GM19025 (cell line): Measurements from ENCODE around the gene INO80.

Experiments used
- ATAC-seq: cut with Tn5 transposase; IDR thresholded peaks from one replicate; pipeline ENCODE4 v1.9.1; 2021; ENCODE audit warnings: mild to moderate bottlenecking, low read depth, moderate library complexity; ENCODE audit not compliant: unreplicated experiment

Gene INO80

GRCh38 chr15:41048397-41048796, 67.7 kb downstream of the INO80 start:
- no peak for ATAC-seq

DNA sequence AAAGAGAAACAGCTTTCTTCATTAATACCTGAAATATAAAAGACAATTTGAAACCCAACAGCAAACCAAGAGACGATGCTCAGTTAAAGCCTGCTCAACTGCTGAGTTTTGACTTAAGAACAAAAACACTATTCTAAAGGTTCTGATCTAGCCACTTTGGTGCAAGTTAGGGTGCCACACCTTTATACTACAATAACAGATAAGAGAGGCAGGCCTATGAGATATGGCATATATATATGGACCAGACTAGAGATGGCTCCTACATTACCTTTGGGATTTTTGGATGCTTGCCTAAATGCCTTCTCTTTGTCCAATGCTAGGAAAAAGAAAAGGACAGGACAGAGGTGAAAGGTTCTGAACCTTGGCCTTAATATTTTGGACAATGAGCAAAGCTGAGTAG, 68.6 kb downstream of the INO80 start:
- ATAC-seq = no peak

DNA sequence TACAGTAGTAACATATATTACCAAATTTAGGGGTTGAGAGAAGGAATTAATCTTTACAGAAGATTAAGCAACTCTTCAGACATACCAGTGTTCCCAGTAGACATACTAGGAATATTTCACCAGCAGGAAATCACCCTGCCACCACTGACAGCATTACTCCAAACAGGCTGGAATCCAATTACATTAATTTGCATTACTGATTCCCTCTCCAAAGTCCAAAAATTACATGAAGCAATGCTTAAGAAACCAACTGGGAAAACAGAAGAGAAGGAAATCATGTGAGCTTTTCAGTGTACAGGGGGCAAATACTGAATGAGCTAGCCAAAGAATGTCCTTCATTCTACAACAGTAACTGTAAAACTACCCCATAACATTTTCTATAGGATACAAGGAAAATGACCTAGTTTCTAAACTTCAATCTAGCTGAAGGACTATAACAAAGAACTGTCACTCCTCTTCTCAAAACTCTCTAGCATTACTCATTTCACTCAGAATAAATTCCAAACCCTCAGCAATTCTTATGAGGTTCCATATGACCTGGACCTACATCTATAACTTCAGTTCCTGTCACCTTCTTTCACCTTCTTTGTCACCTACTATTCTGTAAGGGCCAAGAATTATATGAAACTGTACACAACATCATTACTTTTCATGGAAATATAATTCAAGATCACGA, 72.7 kb downstream of the INO80 start:
- no peak for ATAC-seq

- no peak for ATAC-seq
Measured at GRCh38 chr15:41042851-41043250, 73.2 kb downstream of the INO80 start.

DNA sequence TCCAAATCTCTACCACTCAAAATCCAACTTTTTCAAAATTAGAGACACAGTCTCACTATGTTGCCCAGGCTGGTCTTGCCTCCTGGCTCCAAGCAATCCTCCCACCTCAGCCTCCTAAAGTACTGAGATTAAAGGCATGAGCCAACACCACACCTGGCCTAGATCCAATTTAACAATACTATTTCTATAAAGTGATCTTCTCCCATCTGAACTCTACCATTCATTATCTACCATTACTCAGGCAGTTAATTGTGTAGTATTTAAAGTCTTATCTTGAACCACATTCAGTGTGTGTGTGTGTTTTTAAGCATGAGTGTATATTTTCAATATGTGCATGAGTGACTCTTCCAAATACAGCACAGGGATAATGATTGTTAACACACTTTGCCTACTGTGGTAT, 77.0 kb downstream of the INO80 start:
- no peak for ATAC-seq

DNA sequence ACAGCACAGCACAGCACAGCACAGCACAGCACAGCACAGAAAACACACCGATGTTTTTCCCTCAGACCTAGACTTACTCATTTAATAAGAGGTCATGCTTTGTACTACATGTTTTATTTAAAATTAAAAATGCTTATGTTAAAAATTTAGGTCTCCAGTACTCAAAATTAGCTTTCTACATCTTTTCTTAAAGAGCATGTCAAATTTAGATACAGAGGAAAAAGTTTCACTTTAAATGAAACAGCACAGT, 84.1 kb downstream of the INO80 start:
- no peak for ATAC-seq

DNA sequence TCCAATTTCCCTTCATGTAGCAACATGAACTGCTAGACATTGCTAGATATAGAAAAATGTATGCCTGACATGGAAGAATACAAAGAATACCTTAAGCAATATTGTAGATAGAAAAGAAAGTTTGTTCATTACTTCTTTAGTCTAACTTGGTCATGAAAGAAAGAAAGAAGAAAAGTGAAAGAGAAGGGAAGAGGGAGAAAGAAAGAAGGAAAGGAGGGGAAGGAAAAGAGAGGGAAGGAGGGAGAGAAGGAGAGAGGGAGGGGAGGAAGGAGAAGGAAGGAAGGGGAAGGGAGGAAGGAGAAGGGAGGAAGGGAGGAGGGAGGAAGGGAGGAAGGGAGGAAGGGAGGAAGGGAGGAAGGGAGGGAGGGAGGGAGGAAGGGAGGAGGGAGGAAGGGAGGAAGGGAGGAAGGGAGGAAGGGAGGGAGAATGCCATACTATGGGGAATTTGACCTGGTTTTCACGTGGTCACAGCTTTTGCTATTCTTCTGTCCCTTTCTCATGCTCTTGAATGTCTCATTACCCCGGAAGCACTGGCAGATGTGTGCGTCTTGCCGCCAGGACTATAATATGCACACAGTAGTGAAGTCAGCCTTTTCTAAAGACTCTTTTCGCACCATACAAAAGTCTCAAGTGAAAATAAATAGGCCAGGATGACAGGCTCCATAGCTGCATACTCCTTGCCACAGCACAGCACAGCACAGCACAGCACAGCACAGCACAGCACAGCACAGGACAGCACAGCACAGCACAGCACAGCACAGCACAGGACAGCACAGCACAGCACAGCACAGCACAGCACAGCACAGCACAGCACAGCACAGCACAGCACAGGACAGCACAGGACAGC, 84.6 kb downstream of the INO80 start:
- ATAC-seq = no peak

DNA sequence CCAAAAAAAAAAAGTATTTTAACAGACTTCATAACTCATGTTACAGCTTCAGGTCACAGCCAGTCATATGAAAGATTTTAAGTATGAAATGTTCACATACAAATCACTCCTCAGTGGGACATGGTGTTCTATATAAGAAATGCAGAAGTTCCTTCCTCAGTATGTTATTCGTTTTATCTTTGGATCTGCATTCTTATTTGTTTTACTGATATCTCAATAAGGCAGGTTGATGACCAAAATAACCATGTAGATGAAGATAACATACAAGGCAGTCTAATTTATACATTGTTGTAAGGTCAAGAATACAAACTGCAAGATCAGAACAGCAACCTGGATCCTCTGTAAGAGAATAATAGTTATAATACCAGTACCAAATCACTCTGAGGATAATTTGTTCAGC, 87.2 kb downstream of the INO80 start:
- no peak for ATAC-seq

- no peak for ATAC-seq
Measured at GRCh38 chr15:41025393-41025792, 90.7 kb downstream of the INO80 start.

- no peak for ATAC-seq
Measured at GRCh38 chr15:41024885-41025284, 91.2 kb downstream of the INO80 start.

DNA sequence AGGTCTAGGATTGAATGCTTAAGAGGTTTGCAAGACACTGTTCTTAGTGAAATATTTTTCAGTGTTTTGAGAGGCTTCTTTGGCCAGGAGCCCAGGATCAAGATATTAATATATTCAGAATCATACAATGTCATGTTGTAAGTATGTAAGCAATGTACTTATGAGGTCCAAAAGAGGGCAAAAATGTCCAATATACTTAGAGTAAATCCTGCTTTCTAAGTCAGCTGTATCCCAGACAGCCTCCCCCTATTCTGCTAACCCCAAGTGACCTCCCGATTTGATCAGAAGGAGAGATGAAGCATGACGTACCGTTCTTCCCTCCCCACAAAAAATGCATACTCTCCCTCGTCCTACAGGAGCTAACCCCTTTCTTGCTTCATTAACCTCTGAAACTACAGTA, 91.9 kb downstream of the INO80 start:
- no peak for ATAC-seq

- ATAC-seq = no peak
Measured at GRCh38 chr15:41022487-41023090, 93.5 kb downstream of the INO80 start.

DNA sequence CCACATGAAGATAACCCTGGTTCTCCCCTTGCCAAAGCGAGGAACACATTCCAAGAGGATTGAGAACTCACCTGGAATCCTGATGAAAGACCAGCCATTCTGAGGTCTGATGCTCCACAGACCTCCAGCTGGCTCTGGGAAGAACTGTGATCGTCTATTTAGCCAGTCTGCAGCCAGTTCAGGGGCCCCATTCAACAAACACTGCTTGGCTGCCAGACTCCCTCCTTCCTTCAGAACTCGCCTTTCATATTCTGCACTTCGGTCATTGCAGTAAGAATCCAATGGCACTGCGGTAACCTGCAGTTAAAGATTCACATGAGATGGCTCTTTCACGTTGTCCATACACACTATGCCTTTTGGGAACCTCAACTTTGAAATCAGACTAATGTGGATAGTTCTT, 95.3 kb downstream of the INO80 start:
- no peak for ATAC-seq

DNA sequence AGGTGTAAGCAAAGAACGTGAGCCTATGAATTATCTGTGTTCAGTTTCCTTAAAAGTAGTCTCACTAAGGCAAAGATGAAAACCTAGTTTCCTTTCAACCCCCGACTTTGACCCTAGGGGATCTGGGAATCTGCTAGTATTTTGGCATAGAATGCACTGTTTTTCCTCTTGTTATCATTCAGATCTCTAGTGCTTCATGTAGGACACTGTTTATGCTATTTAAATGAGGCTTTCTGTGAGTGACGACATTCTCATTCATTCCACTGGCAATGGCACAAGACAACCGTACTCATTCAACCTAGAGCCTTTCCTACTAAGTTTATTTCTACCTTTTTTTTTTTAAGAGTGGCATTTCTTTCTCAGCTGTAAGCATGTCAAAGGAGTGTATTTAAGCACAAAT, 95.8 kb downstream of the INO80 start:
- no peak for ATAC-seq

DNA sequence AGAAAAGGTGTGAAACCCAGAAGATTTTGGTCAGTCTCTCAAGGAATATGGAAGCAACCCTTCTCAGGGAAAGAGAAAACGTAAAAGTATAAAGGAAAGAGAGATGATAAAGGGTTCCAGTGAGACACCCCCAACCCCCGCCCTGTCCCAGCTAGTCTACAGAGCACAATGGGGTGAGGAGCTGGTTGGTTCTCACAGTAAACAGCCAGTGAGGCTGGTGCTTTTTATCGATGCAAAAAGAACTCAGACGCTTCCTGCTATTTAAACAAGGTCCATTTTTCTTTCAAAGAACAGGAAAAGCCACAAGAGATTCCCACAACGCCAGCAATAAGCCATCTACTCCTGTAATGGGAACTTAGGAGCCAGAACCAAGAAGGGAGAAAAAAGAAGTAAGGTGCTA, 96.9 kb downstream of the INO80 start:
- ATAC-seq = no peak

DNA sequence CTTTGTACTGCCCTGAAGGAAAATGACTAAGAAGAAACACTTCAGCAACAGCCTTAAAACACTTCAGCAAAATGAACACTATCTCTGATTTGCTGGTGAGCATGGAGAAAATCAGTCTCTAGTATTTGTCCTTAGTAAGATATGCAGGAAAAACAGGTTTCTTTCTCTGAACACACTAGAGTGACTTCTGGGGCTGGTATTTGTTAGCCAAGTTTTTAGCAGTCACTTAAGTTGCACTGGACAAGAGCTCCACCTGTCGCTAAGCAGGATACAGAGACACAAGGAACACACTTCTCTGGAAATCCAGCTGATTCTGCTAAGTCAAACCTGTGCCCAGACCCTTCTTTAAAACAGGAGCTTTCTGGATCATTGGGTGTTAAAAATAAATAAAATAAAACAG, 97.5 kb downstream of the INO80 start:
- ATAC-seq = no peak

DNA sequence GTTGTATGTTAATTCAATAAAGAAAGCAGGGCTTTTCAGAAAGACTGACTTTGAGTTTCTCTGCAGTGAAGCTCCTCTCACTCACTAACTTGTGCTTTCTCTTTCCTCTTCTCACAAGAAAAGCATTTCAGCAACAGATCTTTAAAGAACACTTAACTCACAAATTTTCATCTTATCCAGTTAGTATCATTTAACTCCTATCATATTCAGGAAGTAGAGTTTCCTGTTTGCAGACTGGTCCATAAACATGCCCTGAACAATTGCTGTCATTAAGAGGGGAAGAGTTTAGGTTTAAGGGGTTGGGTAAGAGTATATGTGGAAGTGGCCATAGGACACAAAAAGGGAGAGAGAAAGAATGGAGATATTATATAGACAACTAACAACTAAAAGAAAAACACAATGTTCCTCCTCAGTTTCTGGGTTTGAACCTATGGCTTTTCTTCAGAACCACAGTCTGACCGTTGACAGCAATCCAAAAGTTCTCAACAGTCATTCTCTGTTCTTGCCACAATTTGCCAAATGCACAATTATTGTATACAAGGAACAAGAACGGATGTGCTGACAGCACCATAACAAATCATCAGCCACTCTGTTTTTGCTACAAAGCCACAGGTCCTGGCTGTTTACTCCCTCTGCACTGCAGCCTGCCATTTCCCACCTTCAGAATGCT, 98.9 kb downstream of the INO80 start:
- ATAC-seq = no peak

DNA sequence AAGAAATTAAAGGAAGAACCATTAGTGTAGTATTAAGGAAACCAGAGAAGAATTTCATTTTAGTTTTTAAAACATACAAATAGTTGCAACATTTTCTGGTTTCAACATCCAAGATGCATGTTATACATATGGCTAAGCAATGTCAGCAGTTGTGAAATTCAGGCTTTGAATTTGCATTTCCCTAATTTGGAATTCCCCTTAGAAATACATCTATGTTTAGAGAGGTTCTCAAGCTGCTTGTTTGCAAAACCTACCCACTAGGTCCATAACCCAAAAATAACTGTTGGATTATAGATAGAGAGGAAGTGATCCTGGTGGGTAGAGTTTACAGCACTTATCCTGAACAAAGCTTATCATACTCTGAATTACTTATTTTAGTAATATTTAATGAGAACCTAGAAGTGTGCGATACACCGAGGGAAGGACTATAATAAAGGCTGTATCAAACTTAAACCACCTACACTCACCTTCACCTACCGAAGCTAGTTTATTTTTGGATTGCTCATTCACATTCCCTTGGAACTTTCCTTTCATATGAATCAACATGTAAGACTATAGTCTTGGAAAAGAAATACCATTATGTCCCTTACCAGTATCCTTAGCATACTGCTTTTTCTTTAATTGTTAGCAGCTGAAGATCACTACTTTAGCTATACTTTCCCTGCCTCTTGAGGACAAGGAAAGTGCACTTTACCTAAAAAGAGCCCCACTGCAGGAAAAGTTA, 102.2 kb downstream of the INO80 start:
- peak; percentile 49 for ATAC-seq

DNA sequence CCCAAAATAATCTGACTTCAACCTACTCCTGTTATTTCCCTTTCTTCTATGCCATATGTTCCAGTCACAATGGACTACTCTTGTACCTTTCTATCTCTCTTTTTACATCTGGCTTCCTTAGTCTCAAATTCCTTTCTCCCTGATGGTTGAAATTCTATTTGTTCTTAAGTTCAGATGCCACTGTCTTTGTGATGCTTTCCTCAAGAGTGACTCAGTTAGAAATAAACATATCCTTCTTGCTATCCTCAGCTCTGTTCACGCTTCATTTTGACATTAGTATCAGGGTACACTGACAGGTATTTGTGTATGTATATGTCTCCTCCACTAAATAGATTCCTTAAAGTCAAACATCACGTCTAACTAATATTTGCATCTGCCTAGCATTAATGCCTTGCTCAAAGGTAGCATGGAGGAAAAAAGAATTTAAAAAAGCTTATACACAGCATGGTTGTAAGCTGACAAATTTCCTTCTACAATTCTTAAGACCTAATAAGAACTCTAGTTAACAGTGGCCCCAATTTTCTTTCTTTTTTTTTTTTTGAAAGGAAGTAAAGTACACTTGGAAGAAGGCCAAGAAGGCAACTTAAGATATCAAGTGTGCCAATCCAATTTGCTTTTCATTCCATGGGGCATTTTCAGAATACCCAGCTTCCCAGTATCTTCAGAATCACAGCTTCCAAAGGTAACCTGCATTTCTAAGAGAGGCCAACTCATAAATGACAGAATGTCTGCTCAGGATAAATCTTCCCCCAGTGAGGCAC, 104.8 kb downstream of the INO80 start:
- no peak for ATAC-seq

DNA sequence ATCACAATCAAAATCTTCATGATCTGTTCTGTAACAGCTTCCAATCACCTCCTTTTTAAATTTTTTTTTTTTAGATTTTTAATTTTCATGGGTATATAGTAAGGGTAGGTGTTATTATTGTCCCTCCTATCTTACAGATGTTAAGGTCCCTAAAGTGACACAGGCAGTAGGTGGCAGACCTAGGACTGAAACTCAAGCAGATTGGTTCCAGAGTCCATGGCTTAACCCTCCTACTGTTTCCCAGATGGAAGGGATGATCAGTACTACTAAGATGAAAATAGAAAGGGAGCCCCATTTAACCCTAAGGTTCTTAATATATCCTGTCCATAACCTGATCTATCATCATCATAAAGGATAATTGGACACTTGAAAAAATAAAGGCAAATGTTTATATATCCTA, 105.7 kb downstream of the INO80 start:
- ATAC-seq = no peak
